ENCODE data around the gene SLC7A7. TPM values are rescaled to one million over a fixed set of nuclear protein-coding genes. Genes with fewer than 3 reads are reported as not detected.
"Not testable (repeated sequence)": the region's sequence is repeated elsewhere in the genome, so short reads cannot be mapped to it uniquely, and the experiment has no call there.

Gene SLC7A7
- total RNA-seq, 1 experiment from 2014 or later = 5.7 TPM

DNA sequence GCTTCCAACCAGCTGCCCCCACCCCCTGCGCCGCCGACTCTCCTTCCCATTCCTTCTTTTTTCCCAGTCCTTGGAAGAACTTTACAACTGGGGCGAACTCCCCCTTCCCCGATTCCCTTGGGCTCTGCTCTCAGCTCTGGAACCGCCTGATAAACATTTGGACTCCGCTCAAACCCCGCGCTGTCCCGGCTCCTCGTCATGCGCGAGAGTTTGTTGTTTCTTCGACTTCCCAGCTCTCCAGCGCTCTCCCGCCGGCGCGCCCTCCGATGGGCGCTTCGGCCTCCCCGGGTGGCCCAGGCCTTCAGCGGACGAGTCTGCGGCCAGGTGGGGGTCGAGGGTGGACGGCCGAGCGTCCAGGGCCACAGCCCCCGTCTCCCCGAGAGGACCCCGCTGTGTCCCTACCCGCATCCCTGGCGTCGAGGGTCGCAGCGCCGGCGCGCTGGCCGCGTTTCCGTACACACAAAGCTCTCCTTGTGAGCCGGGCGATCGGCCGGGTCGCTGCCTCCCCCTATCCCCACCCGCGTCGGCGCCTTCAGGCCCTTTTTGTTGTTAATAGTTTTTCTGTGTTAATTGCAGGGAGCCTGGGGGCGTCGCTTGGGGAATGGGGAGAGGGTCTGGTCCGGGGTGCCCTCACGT, 22.0 kb upstream of the SLC7A7 start:
- DNase-seq = peak; percentile 83

DNA sequence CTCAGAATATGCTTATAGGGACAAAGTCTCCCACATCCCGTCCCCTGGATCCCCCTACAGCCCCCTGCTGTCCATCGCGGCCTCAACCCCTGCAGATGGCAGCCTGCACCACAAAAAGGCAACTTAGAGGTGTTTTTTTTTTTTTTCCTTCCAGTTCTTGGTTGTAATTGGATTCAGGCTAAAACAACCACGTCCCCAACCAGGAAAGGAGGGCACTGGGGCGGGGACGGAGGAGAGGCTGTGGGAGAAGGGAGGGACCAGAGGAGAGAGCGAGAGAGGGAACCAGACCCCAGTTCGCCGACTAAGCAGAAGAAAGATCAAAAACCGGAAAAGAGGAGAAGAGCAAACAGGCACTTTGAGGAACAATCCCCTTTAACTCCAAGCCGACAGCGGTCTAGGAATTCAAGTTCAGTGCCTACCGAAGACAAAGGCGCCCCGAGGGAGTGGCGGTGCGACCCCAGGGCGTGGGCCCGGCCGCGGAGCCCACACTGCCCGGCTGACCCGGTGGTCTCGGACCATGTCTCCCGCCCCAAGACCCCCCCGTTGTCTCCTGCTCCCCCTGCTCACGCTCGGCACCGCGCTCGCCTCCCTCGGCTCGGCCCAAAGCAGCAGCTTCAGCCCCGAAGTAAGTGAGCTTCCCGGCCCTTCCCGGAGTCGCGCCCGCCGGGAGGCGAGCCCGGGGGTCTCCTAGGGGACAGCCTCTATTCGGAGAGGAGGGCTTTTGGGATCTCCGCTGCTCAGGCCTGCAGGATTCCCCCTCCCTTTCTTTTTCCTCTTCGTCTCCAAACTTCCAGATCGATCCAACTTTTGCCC, 21.3 kb upstream of the SLC7A7 start, which contains the start of gene MMP14:
MMP14 (plus strand) TSS at position 285 of the 813 bp plus-strand sequence; CDS start at position 518, 233 bp downstream.
- H3K36me3 ChIP-seq (replicated peaks; ENCODE audit: control insufficient read depth, insufficient read depth, low read length) = peaks cover 13% of the 10 kb centered on the region
- peak; percentile 88 for DNase-seq
- H3K27me3 ChIP-seq (ENCODE audit: control insufficient read depth, insufficient read depth, low read length) = no peaks in the 10 kb centered on the region; the same call in 1 of the 2 replicates
- H3K4me3 ChIP-seq (ENCODE audit: insufficient read depth, low read depth, low read length) = peak within 1 kb of the TSS; percentile 85

More for the DNA sequence above, 22.0 kb upstream of the SLC7A7 start:
- Histone ChIP-seq H3K4me3 (ENCODE audit: insufficient read depth, low read depth, low read length) (peak overlapping the region; percentile 85), H3K27me3 (ENCODE audit: control insufficient read depth, insufficient read depth, low read length) (no peaks in the 10 kb centered on the region; the same call in 1 of the 2 replicates), H3K36me3 (replicated peaks; ENCODE audit: control insufficient read depth, insufficient read depth, low read length) (peaks cover 19% of the 10 kb centered on the region)

DNA sequence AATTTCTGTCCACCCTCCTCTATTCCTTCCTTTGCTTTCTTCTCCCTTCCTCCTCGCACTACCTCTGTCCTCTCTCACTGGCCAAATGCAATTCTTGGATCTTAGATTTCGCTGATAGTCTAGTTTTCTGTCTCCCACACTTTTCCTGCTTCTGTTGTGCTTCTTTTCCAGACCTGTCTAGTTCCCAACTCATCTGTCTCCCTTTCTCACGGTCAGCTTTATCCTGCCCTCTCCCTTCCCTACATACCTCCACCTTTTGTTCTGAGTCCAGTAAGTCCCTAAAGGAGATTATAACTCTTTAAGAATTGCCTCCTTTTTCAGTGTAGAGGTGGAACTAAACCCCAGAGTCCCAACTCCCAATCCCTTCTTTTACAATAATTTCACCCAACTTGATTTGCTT, 20.3 kb upstream of the SLC7A7 start:
- peak; percentile 20 for DNase-seq
- peaks cover 15% of the 10 kb centered on the region for H3K36me3 ChIP-seq (replicated peaks; ENCODE audit: control insufficient read depth, insufficient read depth, low read length)
- no peaks in the 10 kb centered on the region; the same call in 1 of the 2 replicates for H3K27me3 ChIP-seq (ENCODE audit: control insufficient read depth, insufficient read depth, low read length)
- no peak overlapping the region for H3K4me3 ChIP-seq (ENCODE audit: insufficient read depth, low read depth, low read length)

DNA sequence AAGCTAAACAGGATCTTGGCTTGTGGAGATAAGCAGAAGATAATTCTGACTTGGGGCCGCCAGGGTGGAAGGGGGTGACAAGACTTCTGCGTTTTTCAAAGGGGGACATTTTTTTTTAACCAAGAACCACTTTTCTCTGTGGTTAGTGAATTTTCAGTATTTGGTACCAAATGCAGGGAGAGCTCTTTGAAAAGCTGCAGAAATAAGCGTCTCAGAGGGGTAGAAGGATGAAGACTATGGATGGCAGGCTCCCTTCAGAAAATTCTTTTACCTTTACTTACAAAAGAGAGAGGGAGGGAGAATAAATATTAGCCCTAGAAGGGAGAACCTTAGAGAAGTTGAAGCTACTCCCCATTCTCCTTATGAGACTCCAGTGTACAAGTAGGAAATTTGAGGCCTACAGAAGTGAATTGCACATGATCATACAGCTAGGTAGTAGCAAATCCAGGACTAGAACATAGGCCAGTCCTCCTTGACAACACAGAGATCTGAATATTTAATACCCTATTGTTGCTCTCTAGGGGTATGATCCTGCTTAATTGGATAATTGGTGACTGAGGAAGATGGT, 15.3 kb upstream of the SLC7A7 start:
- Histone ChIP-seq H3K27me3 (ENCODE audit: control insufficient read depth, insufficient read depth, low read length) (no peaks in the 10 kb centered on the region; the same call in 1 of the 2 replicates), H3K36me3 (replicated peaks; ENCODE audit: control insufficient read depth, insufficient read depth, low read length) (peaks cover 15% of the 10 kb centered on the region), H3K4me3 (ENCODE audit: insufficient read depth, low read depth, low read length) (peak overlapping the region; percentile 92)
- DNase-seq = no peak

DNA sequence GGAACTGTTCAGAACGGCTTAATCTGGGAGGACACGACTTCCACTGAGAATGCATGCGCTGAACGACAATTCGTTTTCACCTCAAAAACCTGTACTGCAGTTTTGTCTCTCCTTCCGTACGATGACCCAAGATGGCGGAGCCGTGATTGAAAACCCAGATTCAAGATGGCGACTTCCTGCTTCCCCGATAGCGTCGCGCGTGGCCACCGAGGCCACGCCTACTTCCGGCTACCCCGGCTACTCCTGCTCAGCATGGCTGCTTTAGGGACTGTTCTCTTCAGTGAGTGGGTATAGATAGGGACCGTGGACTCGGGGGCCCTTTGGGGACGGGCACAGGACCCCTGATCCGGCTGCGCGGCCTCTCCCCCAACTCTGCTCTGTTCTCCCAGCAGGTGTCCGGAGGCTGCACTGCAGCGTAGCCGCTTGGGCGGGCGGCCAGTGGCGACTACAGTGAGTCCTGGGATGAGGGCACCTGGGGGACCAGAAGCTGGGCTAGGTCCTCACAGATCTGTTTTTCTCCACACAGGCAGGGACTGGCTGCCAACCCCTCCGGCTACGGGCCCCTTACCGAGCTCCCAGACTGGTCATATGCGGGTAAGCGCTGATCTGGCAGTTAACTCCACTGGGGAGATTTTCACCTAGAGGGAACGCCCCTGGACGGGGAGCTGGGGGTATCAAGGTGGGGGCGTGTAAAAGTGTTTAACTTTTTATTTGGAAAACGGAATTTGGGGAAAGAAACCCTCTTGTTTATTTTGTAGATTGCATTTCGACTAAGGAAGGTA, 14.6 kb upstream of the SLC7A7 start, which contains the start of gene MRPL52:
MRPL52 (plus strand) TSS at position 227 of the 782 bp plus-strand sequence; CDS start at position 253, 26 bp downstream.
- peaks cover 12% of the 10 kb centered on the region for H3K36me3 ChIP-seq (replicated peaks; ENCODE audit: control insufficient read depth, insufficient read depth, low read length)
- DNase-seq = peak; percentile 89
- H3K4me3 ChIP-seq (ENCODE audit: insufficient read depth, low read depth, low read length) = peak within 1 kb of the TSS; percentile 92
- H3K27me3 ChIP-seq (ENCODE audit: control insufficient read depth, insufficient read depth, low read length) = no peaks in the 10 kb centered on the region; the same call in 1 of the 2 replicates

DNA sequence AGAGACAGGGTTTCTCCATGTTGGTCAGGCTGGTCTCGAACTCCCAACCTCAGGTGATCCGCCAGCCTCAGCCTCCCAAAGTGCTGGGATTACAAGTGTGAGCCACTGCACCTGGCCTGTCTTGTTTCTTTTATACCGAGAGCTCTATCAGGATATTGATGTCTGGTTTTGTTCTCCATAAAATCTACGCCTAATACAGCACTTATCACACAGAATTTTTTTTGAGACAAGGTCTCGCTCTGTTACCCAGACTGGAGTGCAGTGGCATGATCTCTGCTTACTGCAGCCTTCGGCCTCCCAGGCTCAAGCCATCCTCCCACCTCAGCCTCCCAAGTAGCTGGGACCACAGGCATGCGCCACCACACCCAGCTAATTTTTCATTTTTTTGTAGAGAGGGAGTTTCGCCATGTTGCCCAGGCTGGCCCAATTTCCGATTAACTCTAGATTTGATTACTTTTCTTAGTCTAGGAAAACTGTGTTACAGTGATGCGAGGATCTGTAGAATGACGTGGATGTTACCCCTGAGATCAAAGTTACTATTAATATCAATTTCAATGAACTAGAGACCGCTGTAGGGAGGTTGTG, 13.9 kb upstream of the SLC7A7 start:
- not testable (repeated sequence) for DNase-seq; H3K36me3 ChIP-seq (replicated peaks; ENCODE audit: control insufficient read depth, insufficient read depth, low read length); H3K27me3 ChIP-seq (ENCODE audit: control insufficient read depth, insufficient read depth, low read length)
- H3K4me3 ChIP-seq (ENCODE audit: insufficient read depth, low read depth, low read length) = peak overlapping the region; percentile 92; the same call in 1 of the 2 replicates

DNA sequence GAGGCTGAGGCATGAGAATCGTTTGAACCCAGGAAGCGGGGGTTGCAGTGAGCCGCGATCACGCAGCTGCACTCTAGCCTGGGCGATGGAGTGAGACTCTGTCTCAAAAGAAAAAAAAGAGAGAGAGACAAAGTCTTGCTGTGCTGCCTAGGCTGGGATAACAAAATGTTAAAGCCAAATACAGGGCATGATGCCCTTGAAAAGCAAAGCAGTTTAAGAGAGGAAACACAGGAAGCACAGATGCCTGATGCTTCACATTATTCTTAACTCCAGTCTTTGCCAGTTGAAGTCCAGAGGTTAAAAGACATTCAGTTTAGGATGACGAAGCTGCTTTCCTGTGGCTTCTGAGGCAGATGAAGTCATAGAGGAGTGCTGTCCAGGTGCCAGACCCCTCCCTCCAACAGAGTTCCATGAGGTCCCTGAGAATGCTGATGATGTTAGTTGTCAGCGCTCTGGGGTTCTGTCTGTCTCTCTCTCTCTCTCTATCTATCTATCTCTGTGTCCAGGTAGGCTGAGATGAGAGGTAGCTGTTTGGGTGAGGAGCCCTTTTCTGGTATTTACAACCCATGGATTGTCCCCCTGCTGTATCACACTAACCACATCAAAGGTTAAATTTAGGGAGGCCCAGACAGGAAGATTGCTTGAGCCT, 9.6 kb upstream of the SLC7A7 start:
- peak; percentile 13 for DNase-seq
- Histone ChIP-seq H3K4me3 (ENCODE audit: insufficient read depth, low read depth, low read length) (no peak overlapping the region), H3K27me3 (ENCODE audit: control insufficient read depth, insufficient read depth, low read length) (no peaks in the 10 kb centered on the region; the same call in 1 of the 2 replicates), H3K36me3 (replicated peaks; ENCODE audit: control insufficient read depth, insufficient read depth, low read length) (no peaks in the 10 kb centered on the region)

DNA sequence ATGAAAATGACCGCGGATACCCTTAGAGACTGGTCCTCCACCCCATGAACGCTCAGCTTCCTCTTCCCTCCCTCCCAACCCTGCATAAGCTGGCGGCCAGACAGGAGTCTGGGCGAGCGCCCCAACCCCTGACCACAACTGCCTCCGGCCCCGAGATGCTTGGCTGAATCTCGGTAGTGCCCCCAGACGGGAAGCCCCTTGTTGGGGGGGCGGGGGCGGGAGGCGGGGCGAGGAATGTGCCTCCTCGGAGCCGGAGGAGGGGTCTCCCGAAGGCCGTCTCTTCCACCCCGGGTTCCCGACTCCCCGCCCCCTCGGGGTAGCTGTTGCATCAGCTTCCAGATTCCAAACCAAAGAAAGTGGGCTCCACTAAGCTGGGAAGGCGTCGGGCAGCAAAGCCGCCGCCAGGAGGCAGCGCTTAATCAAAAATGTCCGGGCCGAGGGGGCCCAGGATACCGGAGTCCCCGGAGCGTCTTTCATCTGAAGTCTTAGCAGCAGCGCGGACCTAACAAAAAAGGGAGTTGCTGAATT, 7.4 kb upstream of the SLC7A7 start:
- DNase-seq = peak; percentile 98
- Histone ChIP-seq H3K36me3 (replicated peaks; ENCODE audit: control insufficient read depth, insufficient read depth, low read length) (no peaks in the 10 kb centered on the region), H3K27me3 (ENCODE audit: control insufficient read depth, insufficient read depth, low read length) (no peaks in the 10 kb centered on the region), H3K4me3 (ENCODE audit: insufficient read depth, low read depth, low read length) (peak overlapping the region; percentile 76)

DNA sequence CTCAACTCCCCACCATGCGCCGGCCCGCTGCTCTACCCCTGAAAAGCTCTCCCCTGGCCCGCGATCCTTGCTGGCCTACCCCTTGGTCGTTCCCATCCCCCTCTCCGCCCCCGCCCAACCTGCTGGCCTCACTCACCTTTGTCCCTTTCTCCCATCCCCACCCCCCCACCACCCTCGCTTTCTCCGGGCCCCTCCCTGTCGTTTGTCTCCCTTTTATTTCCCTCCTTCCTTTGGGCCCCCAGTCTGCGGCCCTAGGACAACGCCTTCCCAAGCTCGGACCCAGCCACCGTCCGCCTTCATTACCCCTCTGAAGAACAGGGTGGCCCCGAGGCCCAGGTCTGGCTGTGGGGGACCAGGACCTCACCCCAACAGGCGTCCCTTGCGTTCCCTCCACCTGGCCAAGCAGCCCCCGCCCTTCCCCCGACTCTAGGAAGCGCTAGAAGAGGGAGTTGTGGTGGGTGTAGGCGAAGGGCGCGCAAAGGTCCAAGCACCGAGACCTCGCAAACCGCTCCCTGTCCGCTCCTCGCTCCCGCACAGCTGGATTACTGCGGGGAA, 6.9 kb upstream of the SLC7A7 start:
- Histone ChIP-seq H3K4me3 (ENCODE audit: insufficient read depth, low read depth, low read length) (peak overlapping the region; percentile 76), H3K27me3 (ENCODE audit: control insufficient read depth, insufficient read depth, low read length) (no peaks in the 10 kb centered on the region)
- DNase-seq = peak; percentile 92

DNA sequence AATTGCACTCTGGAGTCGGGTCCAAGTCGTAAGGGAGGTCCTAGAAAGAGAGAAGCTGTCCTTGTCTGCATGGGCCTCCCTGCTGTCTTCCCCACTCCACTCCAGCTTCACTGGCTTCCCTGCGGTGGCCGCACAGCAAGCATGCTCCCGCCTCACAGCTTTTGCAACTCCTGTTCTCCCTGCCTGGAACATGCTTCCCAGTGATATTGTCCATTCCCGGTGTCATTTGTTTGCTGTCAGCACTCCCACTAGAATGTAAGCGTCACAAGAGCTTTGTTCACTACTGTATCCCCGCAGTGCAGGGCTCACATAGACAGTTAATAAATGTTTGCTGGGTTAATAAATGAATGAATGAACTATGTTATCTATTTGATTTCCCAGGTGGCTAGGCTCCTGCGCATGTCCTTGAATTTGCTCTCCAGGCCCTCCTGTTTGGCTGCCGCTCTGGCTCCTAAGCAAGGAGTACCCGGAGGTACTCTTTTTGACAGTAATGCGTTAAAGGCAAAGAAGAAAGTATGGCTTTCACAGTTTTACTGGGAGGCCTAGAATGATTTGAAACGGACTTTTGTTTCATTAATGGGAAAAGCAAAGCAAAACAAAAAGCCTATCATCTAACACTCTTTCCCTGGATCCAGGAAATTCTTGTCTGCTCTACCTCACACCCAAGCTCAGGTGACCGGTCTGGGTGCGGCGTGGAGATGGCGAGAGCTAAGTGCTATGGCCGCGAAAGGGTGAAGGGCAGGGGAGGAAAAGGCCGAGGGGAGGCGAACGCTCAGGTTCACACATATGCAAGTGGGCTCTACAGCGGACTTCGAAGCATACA, 6.2 kb upstream of the SLC7A7 start:
- no peaks in the 10 kb centered on the region for H3K36me3 ChIP-seq (replicated peaks; ENCODE audit: control insufficient read depth, insufficient read depth, low read length)
- DNase-seq = peak; percentile 44
- H3K27me3 ChIP-seq (ENCODE audit: control insufficient read depth, insufficient read depth, low read length) = no peaks in the 10 kb centered on the region
- peak overlapping the region; percentile 76 for H3K4me3 ChIP-seq (ENCODE audit: insufficient read depth, low read depth, low read length)

More for the DNA sequence above, 6.9 kb upstream of the SLC7A7 start:
- no peaks in the 10 kb centered on the region for H3K36me3 ChIP-seq (replicated peaks; ENCODE audit: control insufficient read depth, insufficient read depth, low read length)

DNA sequence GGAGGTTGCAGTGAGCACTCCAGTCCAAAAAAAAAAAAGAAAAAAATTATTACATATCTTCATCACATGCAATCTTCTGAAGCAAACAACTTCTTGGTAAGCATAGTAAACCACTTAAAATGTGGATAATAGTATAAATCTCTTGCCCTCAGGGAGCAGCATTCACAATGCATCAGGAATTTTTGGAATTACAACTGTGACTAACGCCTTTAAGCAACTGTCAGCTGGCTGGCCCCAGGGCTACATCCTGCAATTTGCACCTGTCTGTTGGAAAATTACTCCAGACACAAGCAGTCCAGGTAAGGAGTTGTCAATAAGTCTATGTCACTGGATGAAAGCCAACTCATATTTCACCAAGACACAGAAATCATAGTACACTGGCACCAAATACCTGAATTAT, 5.5 kb upstream of the SLC7A7 start:
- H3K36me3 ChIP-seq (replicated peaks; ENCODE audit: control insufficient read depth, insufficient read depth, low read length) = no peaks in the 10 kb centered on the region
- DNase-seq = no peak
- no peak overlapping the region for H3K4me3 ChIP-seq (ENCODE audit: insufficient read depth, low read depth, low read length)
- H3K27me3 ChIP-seq (ENCODE audit: control insufficient read depth, insufficient read depth, low read length) = no peaks in the 10 kb centered on the region

All from H7 (cell line).